Breast epithelium (tissue), 4 donors: Measurements from ENCODE around the gene RINL. TPM values are rescaled to one million over a fixed set of nuclear protein-coding genes. Genes with fewer than 3 reads are reported as not detected.
A peak's percentile ranks its signal among the peaks of the same experiment; 100 is the strongest.

Experiments used
- DNase-seq, 2 donors: peaks; one replicate each; pipeline ENCODE4 v3.0.0-alpha.2; 2019; ENCODE audit warnings: low spot score in 2 of 2
- H3K27ac ChIP-seq, 2 donors: fragments of 200-600 bp; sonication (generic) in 1 of 2; one replicate each; pipeline ENCODE4 v1.5.1; 2016 to 2019; ENCODE audit warnings: mild to moderate bottlenecking in 1 of 2
- H3K27me3 ChIP-seq, 2 donors: fragments of 200-600 bp; sonication (generic) in 1 of 2; one replicate each; pipeline versions ENCODE4 v1.5.1 to v1.6.0; 2017 to 2019; ENCODE audit warnings: control low read depth in 1 of 2, mild to moderate bottlenecking in 1 of 2
- H3K36me3 ChIP-seq: fragments of 200-600 bp; one replicate; pipeline ENCODE4 v1.5.1; 2019
- H3K4me1 ChIP-seq, 2 donors: fragments of 200-600 bp; sonication (generic); one replicate each; pipeline ENCODE4 v1.5.1; 2016 to 2019; ENCODE audit warnings: control low read depth in 1 of 2
- H3K4me3 ChIP-seq, 3 donors: fragments of 200-600 bp; sonication (generic); 1 replicate in 2 of 3; 2 replicates in 1 of 3; pipeline ENCODE4 v1.5.1; 2016 to 2019; ENCODE audit warnings: mild to moderate bottlenecking in 3 of 3, moderate library complexity in 2 of 3
- H3K9me3 ChIP-seq, 2 donors: fragments of 200-600 bp; sonication (generic) in 1 of 2; one replicate each; pipeline ENCODE4 v1.5.1; 2016 to 2019; ENCODE audit warnings: control low read depth in 1 of 2
- CTCF ChIP-seq, 3 donors: fragments of 450-650 bp; IDR thresholded peaks; one replicate each; pipeline ENCODE4 v1.5.1; 2016 to 2017; ENCODE audit warnings: antibody characterized with exemption in 3 of 3, mild to moderate bottlenecking in 3 of 3, moderate library complexity in 3 of 3
- POLR2A ChIP-seq: fragments of 450-650 bp; IDR thresholded peaks from one replicate; pipeline ENCODE4 v1.6.1; 2016; ENCODE audit warnings: antibody characterized with exemption, mild to moderate bottlenecking, moderate library complexity
- POLR2AphosphoS5 ChIP-seq, 3 donors: sonication (generic); formaldehyde crosslinking; IDR thresholded peaks; one replicate each; pipeline ENCODE4 v1.6.1; 2017; ENCODE audit warnings: antibody characterized with exemption in 3 of 3
- intact Hi-C: fragments of 100-400 bp; cut with DNase I; formaldehyde crosslinking; loops from one replicate; pipeline ENCODE4 v1.15.1; 2023; ENCODE audit warnings: low total_unique reads
- total RNA-seq, 3 donors: library from RNA; depleted of rRNA; stranded (reverse); fragments of >200 nt; gene quantifications; one replicate each; pipeline ENCODE4 v1.1.0, GENCODE V29; 2016

The RINL gene
- total RNA-seq, 3 donors from 2014 or later, result 4.5 to 13.0 (median 12.8) TPM

GRCh38 chr19:38850436-38850975 lies 27.6 kb downstream of the RINL start:
- intact Hi-C loops, result no loop called here
- no peaks in the 10 kb centered on the region for H3K27me3 ChIP-seq
- H3K4me3 ChIP-seq, result peak overlapping the region; percentile 73 to 96 (median 84)
- no peaks in the 10 kb centered on the region for H3K9me3 ChIP-seq
- TF ChIP-seq POLR2A (peak; percentile 88), CTCF (IDR thresholded peaks at IDR 0.05) (peak; percentile 58 to 75 (median 65)), POLR2AphosphoS5 (IDR thresholded peaks at IDR 0.05) (peak; percentile 57 to 92 (median 65))
- peak in 1 of 2 donors; percentile 100 for DNase-seq
- H3K4me1 ChIP-seq, result peaks cover 0 to 16% of the 10 kb centered on the region in 2 donors
- H3K36me3 ChIP-seq, result peaks cover 8% of the 10 kb centered on the region
- H3K27ac ChIP-seq, result peak overlapping the region; percentile 100

GRCh38 chr19:38849860-38850435 lies 28.1 kb downstream of the RINL start, which contains the start of gene HNRNPL:
Gene HNRNPL, minus strand, starts transcription at chr19:38849986. Its CDS starts 20 bp downstream, at chr19:38849966.
- DNase-seq, result peak; percentile 100
- Histone ChIP-seq H3K36me3 (peaks cover 11% of the 10 kb centered on the region), H3K9me3 (no peaks in the 10 kb centered on the region), H3K4me1 (peaks cover 0 to 16% of the 10 kb centered on the region in 2 donors), H3K27me3 (no peaks in the 10 kb centered on the region), H3K4me3 (peak within 1 kb of the TSS; percentile 85 to 98 (median 96)), H3K27ac (peak within 1 kb of the TSS; percentile 100)
- intact Hi-C loops, result loop anchor here (5.0 kb wide), 1 partner anchor 203 kb away; the partner anchor contains the start of gene ACTN4
- TF ChIP-seq POLR2AphosphoS5 (IDR thresholded peaks at IDR 0.05), result peak; percentile 95 to 99 (median 97)
- TF ChIP-seq CTCF (IDR thresholded peaks at IDR 0.05), result peak; percentile 43 to 58 (median 48)
- peak; percentile 89 for TF ChIP-seq POLR2A

DNA sequence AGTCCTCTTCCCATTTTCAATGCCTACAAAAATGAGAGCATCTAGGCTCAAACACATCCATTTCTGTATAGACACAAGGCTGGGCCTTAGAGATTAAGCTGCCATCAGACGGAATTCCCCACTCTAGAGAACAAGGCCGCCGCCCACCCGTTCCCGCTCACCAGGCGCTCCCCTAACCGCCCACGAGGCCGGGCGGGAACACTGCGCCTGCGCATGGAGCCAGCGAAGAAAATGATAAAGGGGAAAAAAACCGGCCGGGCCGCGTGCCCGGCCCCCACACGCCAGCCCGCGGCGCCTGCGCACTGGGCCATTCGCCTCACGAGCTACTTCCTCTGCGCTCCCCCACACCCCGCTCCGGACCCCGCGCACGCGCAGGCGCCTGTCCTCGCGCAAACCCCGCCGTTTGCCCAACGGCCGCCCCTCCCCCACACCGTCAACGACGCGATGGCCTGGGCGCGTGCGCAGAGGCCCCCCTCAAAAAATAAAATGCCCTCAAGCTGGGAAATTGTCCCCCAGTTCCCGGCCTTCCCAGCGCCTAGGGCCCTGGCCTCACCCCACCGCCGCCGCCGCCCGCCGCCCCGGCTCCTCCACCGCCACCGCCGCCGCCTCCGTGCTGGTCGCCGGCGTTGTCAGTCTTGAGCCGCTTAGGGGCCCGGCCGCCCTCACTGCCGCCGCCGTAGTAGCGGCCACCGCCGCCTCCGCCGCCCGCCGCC lies 28.8 kb downstream of the RINL start:
- Histone ChIP-seq H3K4me3 (peak overlapping the region; percentile 84 to 98 (median 85)), H3K27ac (peak overlapping the region; percentile 100), H3K4me1 (peaks cover 0 to 16% of the 10 kb centered on the region in 2 donors), H3K9me3 (no peaks in the 10 kb centered on the region), H3K27me3 (no peaks in the 10 kb centered on the region), H3K36me3 (peaks cover 11% of the 10 kb centered on the region)
- intact Hi-C loops, result loop anchor here (5.0 kb wide), 1 partner anchor 202 kb away; the partner anchor contains the start of gene ACTN4
- DNase-seq, result peak; percentile 93 to 95
- TF ChIP-seq POLR2A (no peak), POLR2AphosphoS5 (IDR thresholded peaks at IDR 0.05) (peak in 1 of 3 donors; percentile 61), CTCF (IDR thresholded peaks at IDR 0.05) (no peak)

- no peak for DNase-seq
- Histone ChIP-seq H3K9me3 (no peaks in the 10 kb centered on the region), H3K27ac (peak overlapping the region; percentile 100), H3K36me3 (peaks cover 11% of the 10 kb centered on the region), H3K4me3 (peak overlapping the region; percentile 84 to 98 (median 85)), H3K4me1 (peaks cover 0 to 16% of the 10 kb centered on the region in 2 donors), H3K27me3 (no peaks in the 10 kb centered on the region)
- TF ChIP-seq CTCF (IDR thresholded peaks at IDR 0.05), result no peak
- no peak for TF ChIP-seq POLR2AphosphoS5 (IDR thresholded peaks at IDR 0.05)
- TF ChIP-seq POLR2A, result no peak
- intact Hi-C loops, result loop anchor here (5.0 kb wide), 1 partner anchor 201 kb away; the partner anchor contains the start of gene ACTN4
Measured at GRCh38 chr19:38848299-38849146, 29.6 kb downstream of the RINL start.
